ENCODE data around the gene TSFM.
A peak's percentile ranks its signal among the peaks of the same experiment; 100 is the strongest.

The TSFM gene

GRCh38 chr12:57755194-57755453, 27.5 kb upstream of the TSFM start:
- no peaks in the 10 kb centered on the region for H3K9me3 ChIP-seq
- H3K27me3 ChIP-seq, result peaks cover 11% of the 10 kb centered on the region
- TF ChIP-seq CTCF (IDR thresholded peaks at IDR 0.05; ENCODE audit: low read depth, low read length), result no peak
- no peak for DNase-seq
- peaks cover 13% of the 10 kb centered on the region for H3K36me3 ChIP-seq
- H3K4me3 ChIP-seq (ENCODE audit: low read depth, low read length), result peak overlapping the region; percentile 63
- H3K4me1 ChIP-seq, result peaks cover 4% of the 10 kb centered on the region; the same call in 1 of the 2 replicates

- Histone ChIP-seq H3K9me3 (no peaks in the 10 kb centered on the region), H3K36me3 (peaks cover 7% of the 10 kb centered on the region), H3K4me3 (ENCODE audit: low read depth, low read length) (peak overlapping the region; percentile 63), H3K27me3 (peaks cover 11% of the 10 kb centered on the region), H3K4me1 (peaks cover 4% of the 10 kb centered on the region; the same call in 1 of the 2 replicates)
- DNase-seq, result no peak
- no peak for TF ChIP-seq CTCF (IDR thresholded peaks at IDR 0.05; ENCODE audit: low read depth, low read length)
Measured at GRCh38 chr12:57755454-57756372, 26.9 kb upstream of the TSFM start.

- H3K4me3 ChIP-seq (ENCODE audit: low read depth, low read length), result peak overlapping the region; percentile 63
- no peaks in the 10 kb centered on the region for H3K9me3 ChIP-seq
- peak; percentile 91 for TF ChIP-seq CTCF (IDR thresholded peaks at IDR 0.05; ENCODE audit: low read depth, low read length)
- H3K36me3 ChIP-seq, result no peaks in the 10 kb centered on the region
- peaks cover 4% of the 10 kb centered on the region; the same call in 1 of the 2 replicates for H3K4me1 ChIP-seq
- DNase-seq, result peak; percentile 82
- peaks cover 11% of the 10 kb centered on the region for H3K27me3 ChIP-seq
Measured at GRCh38 chr12:57756406-57757341, 25.9 kb upstream of the TSFM start.

GRCh38 chr12:57757771-57758170, 24.8 kb upstream of the TSFM start:
- peaks cover 2% of the 10 kb centered on the region; the same call in 1 of the 2 replicates for H3K4me1 ChIP-seq
- no peak for TF ChIP-seq CTCF (IDR thresholded peaks at IDR 0.05; ENCODE audit: low read depth, low read length)
- peaks cover 11% of the 10 kb centered on the region for H3K27me3 ChIP-seq
- H3K36me3 ChIP-seq, result no peaks in the 10 kb centered on the region
- H3K9me3 ChIP-seq, result no peaks in the 10 kb centered on the region
- H3K4me3 ChIP-seq (ENCODE audit: low read depth, low read length), result no peak overlapping the region
- DNase-seq, result no peak

- Histone ChIP-seq H3K4me3 (ENCODE audit: low read depth, low read length) (no peak overlapping the region), H3K27me3 (peaks cover 15% of the 10 kb centered on the region), H3K36me3 (no peaks in the 10 kb centered on the region), H3K9me3 (no peaks in the 10 kb centered on the region), H3K4me1 (no peaks in the 10 kb centered on the region)
- TF ChIP-seq CTCF (IDR thresholded peaks at IDR 0.05; ENCODE audit: low read depth, low read length), result no peak
- DNase-seq, result no peak
Measured at GRCh38 chr12:57758552-57759359, 23.8 kb upstream of the TSFM start.

All from BE2C (cell line).